Measurements from ENCODE around the gene MYO5A. TPM values are rescaled to one million over a fixed set of nuclear protein-coding genes. Genes with fewer than 3 reads are reported as not detected.

The MYO5A gene
- total and polyA plus RNA-seq, 2 donors (not counting 1 experiment from before 2014, with no cell fraction given), result 12.2 to 44.4 TPM

DNA sequence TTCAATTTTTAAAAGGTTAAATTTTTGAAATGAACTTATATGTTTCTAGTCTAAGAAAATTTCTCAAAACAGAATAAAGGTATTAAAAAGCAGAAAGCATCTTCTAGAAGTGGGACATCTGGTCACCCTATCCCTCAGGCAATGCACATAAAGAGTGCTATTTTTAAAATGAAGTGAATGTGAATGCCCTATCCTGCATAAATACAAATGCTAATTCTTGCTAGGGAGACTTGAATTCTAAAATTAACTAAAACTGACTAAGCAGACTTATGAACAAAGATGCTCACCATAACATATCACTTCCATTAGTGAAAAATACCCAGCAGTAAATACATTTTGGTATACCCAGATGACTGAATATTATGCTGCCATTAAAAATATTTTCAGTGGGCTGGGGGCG is 11.7 kb downstream of the MYO5A start:
- H3K79me2 ChIP-seq (ENCODE audit: control insufficient read depth, insufficient read depth, low read length), result peaks cover 94% of the 10 kb centered on the region
- no peaks in the 10 kb centered on the region for H3K9me3 ChIP-seq (ENCODE audit: control extremely low read depth in 1 of 3, control insufficient read depth in 2 of 3, insufficient read depth in 1 of 3, low read length in 2 of 3)
- POLR2A ChIA-PET, result no interaction called here
- H4K20me1 ChIP-seq (ENCODE audit: control insufficient read depth, insufficient read depth, low read length, poor library complexity, severe bottlenecking), result peaks cover 64% of the 10 kb centered on the region
- intact Hi-C loops (cut with micrococcal nuclease), result no loop called here
- Mint-ChIP-seq H3K27ac (no peak overlapping the region), H3K27me3 (no peaks in the 10 kb centered on the region), H3K4me1 (peaks cover 29% of the 10 kb centered on the region), H3K4me3 (no peak overlapping the region), H3K9me3 (ENCODE audit: insufficient read depth) (no peaks in the 10 kb centered on the region)
- ATAC-seq (ENCODE audit: low read depth) (no peak), DNase-seq (no peak)
- TF ChIP-seq, protein P1, sequence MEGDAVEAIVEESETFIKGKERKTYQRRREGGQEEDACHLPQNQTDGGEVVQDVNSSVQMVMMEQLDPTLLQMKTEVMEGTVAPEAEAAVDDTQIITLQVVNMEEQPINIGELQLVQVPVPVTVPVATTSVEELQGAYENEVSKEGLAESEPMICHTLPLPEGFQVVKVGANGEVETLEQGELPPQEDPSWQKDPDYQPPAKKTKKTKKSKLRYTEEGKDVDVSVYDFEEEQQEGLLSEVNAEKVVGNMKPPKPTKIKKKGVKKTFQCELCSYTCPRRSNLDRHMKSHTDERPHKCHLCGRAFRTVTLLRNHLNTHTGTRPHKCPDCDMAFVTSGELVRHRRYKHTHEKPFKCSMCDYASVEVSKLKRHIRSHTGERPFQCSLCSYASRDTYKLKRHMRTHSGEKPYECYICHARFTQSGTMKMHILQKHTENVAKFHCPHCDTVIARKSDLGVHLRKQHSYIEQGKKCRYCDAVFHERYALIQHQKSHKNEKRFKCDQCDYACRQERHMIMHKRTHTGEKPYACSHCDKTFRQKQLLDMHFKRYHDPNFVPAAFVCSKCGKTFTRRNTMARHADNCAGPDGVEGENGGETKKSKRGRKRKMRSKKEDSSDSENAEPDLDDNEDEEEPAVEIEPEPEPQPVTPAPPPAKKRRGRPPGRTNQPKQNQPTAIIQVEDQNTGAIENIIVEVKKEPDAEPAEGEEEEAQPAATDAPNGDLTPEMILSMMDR (IDR thresholded peaks at IDR 0.05), result no peak
- TF ChIP-seq EZH2 (IDR thresholded peaks at IDR 0.05; ENCODE audit: borderline replicate concordance, insufficient read depth, low read depth, low read length, poor library complexity, severe bottlenecking), result no peak
- no peak overlapping the region for H3K4me3 ChIP-seq (ENCODE audit: control extremely low read depth in 1 of 5, extremely low read depth in 1 of 5, insufficient read depth in 1 of 5, low read depth in 2 of 5, low read length in 4 of 5)
- no peak overlapping the region for H2AFZ ChIP-seq (ENCODE audit: insufficient read depth, low read depth, low read length, poor library complexity, severe bottlenecking)
- no peaks in the 10 kb centered on the region for H3K36me3 ChIP-seq (replicated peaks in 1 of 2; ENCODE audit: control extremely low read depth in 1 of 2, control insufficient read depth in 1 of 2, extremely low read depth in 1 of 2, insufficient read depth in 2 of 2, low read length in 1 of 2)
- H3K9ac ChIP-seq (ENCODE audit: low read length), result no peak overlapping the region
- no peak overlapping the region for H3K4me2 ChIP-seq (replicated peaks; ENCODE audit: low read depth, low read length, poor library complexity, severe bottlenecking)
- no peak overlapping the region for H3K27ac ChIP-seq (ENCODE audit: low read length in 2 of 2)
- CTCF ChIA-PET, result no interaction called here
- peaks cover 8 to 9% of the 10 kb centered on the region in 2 donors for H3K4me1 ChIP-seq (ENCODE audit: control insufficient read depth in 2 of 2, insufficient read depth in 2 of 2, low read length in 2 of 2)
- no peaks in the 10 kb centered on the region for H3K27me3 ChIP-seq (replicated peaks in 1 of 4; ENCODE audit: control extremely low read depth in 1 of 4, control insufficient read depth in 3 of 4, insufficient read depth in 4 of 4, low read length in 3 of 4)
- WGBS (ENCODE audit: insufficient coverage), result no CpG with 5 or more reads among the region's 1 CpG

DNA sequence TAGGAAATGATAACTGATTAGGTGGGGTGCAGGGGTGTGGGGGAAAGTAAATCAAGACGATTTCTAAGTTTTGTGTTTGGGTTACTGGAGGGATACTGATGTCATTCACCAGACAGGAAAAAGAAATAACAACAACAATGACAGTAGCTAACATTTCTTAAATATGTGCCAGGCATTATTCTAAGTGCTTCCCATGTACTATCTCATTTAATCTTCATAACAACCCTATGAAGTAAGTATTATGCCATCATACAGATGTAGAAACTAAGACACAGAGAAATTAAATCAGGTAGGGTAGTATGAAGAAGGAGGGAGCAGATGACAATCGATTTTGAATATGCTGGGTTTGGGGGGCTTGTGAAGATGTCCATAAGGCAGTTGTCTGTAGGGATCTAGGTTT is 13.3 kb downstream of the MYO5A start:
- no peaks in the 10 kb centered on the region for H3K9me3 Mint-ChIP-seq (ENCODE audit: insufficient read depth)
- no peaks in the 10 kb centered on the region for H3K27me3 ChIP-seq (replicated peaks in 1 of 4; ENCODE audit: control extremely low read depth in 1 of 4, control insufficient read depth in 3 of 4, insufficient read depth in 4 of 4, low read length in 3 of 4)
- TF ChIP-seq, protein P1 (IDR thresholded peaks at IDR 0.05), result no peak
- TF ChIP-seq EZH2 (IDR thresholded peaks at IDR 0.05; ENCODE audit: borderline replicate concordance, insufficient read depth, low read depth, low read length, poor library complexity, severe bottlenecking), result no peak
- peaks cover 63% of the 10 kb centered on the region for H4K20me1 ChIP-seq (ENCODE audit: control insufficient read depth, insufficient read depth, low read length, poor library complexity, severe bottlenecking)
- intact Hi-C loops (cut with micrococcal nuclease), result no loop called here
- H3K79me2 ChIP-seq (ENCODE audit: control insufficient read depth, insufficient read depth, low read length), result peaks cover 94% of the 10 kb centered on the region
- no peaks in the 10 kb centered on the region for H3K9me3 ChIP-seq (ENCODE audit: control extremely low read depth in 1 of 3, control insufficient read depth in 2 of 3, insufficient read depth in 1 of 3, low read length in 2 of 3)
- H3K9ac ChIP-seq (ENCODE audit: low read length), result no peak overlapping the region
- WGBS (ENCODE audit: insufficient coverage), result 100% methylated on average over 1 of the region's 2 CpGs
- H3K4me3 Mint-ChIP-seq, result no peak overlapping the region
- no peak overlapping the region for H3K4me2 ChIP-seq (replicated peaks; ENCODE audit: low read depth, low read length, poor library complexity, severe bottlenecking)
- H3K4me1 ChIP-seq (ENCODE audit: control insufficient read depth in 2 of 2, insufficient read depth in 2 of 2, low read length in 2 of 2), result peaks cover 8% of the 10 kb centered on the region in 2 donors
- no peaks in the 10 kb centered on the region for H3K27me3 Mint-ChIP-seq
- H3K27ac ChIP-seq (ENCODE audit: low read length in 2 of 2), result no peak overlapping the region
- H3K4me1 Mint-ChIP-seq, result peaks cover 21% of the 10 kb centered on the region
- H3K36me3 ChIP-seq (replicated peaks in 1 of 2; ENCODE audit: control extremely low read depth in 1 of 2, control insufficient read depth in 1 of 2, extremely low read depth in 1 of 2, insufficient read depth in 2 of 2, low read length in 1 of 2), result no peaks in the 10 kb centered on the region
- ChIA-PET CTCF (interaction anchor here (0.6 kb wide), 1 partner anchor 100 kb away, joined by 4 read pairs; no protein-coding TSS in a partner anchor), POLR2A (no interaction called here)
- no peak overlapping the region for H3K27ac Mint-ChIP-seq
- ATAC-seq (ENCODE audit: low read depth), result no peak
- DNase-seq, result no peak
- no peak overlapping the region for H2AFZ ChIP-seq (ENCODE audit: insufficient read depth, low read depth, low read length, poor library complexity, severe bottlenecking)
- no peak overlapping the region for H3K4me3 ChIP-seq (ENCODE audit: control extremely low read depth in 1 of 5, extremely low read depth in 1 of 5, insufficient read depth in 1 of 5, low read depth in 2 of 5, low read length in 4 of 5)

Data from B cell (primary cell).